ENCODE results near the gene DENND6B.
"Not testable (repeated sequence)": the region's sequence is repeated elsewhere in the genome, so short reads cannot be mapped to it uniquely, and the experiment has no call there.

The DENND6B gene

GRCh38 chr22:50282361-50283155, 44.3 kb downstream of the DENND6B start:
- H3K27ac Mint-ChIP-seq = no peak overlapping the region
- no peaks in the 10 kb centered on the region for H3K9me3 Mint-ChIP-seq
- no peak overlapping the region for H3K4me3 Mint-ChIP-seq
- no peaks in the 10 kb centered on the region for H3K27me3 Mint-ChIP-seq
- H3K36me3 Mint-ChIP-seq (ENCODE audit: low read depth) = no peaks in the 10 kb centered on the region
- no peaks in the 10 kb centered on the region for H3K4me1 Mint-ChIP-seq (ENCODE audit: low read depth)

DNA sequence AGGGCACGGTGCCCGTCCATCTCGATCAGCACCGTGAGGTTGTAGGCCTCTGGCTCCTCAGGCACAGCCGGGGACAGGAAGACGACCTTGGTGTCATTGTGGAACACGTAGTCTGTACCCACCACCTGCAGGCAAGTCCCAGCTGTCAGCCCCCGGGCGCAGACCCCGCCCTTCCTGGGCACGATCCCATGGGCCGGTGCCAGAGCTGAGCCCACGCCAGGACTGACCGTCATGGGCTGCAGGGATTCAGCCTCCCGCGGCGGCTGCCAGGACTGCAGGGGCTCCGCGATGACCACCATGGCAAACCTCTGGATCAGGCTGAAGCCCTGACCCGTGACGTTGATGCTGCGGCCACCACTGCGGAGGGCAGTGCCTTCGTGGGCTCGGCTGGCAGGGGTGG, 44.9 kb downstream of the DENND6B start:
- no peak overlapping the region for H3K4me3 Mint-ChIP-seq
- H3K27me3 Mint-ChIP-seq = no peaks in the 10 kb centered on the region
- no peaks in the 10 kb centered on the region for H3K4me1 Mint-ChIP-seq (ENCODE audit: low read depth)
- no peaks in the 10 kb centered on the region for H3K9me3 Mint-ChIP-seq
- no peaks in the 10 kb centered on the region for H3K36me3 Mint-ChIP-seq (ENCODE audit: low read depth)
- no peak overlapping the region for H3K27ac Mint-ChIP-seq

DNA sequence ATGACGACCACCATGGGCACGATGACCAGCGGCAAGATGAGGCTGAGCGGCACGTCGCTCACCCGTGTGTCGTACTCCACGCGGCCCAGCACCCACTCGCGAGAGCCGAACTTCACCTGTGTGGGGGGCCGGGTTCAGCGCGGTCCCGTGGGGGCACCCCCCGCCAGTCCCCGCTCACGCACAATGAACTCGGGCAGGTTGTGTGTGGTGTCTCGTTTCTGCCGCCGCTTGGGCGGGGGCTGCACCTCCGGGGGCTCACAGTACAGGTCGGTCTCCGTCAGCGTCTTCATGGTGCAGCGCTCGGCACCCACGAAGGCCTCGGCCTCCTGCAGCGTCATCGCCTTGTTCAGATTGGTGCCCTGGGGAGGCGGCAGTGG, 45.4 kb downstream of the DENND6B start:
- no peaks in the 10 kb centered on the region for H3K4me1 Mint-ChIP-seq (ENCODE audit: low read depth)
- H3K27me3 Mint-ChIP-seq = no peaks in the 10 kb centered on the region
- no peak overlapping the region for H3K4me3 Mint-ChIP-seq
- no peaks in the 10 kb centered on the region for H3K36me3 Mint-ChIP-seq (ENCODE audit: low read depth)
- H3K27ac Mint-ChIP-seq = no peak overlapping the region
- H3K9me3 Mint-ChIP-seq = no peaks in the 10 kb centered on the region

- Mint-ChIP-seq H3K4me3 (no peak overlapping the region), H3K36me3 (ENCODE audit: low read depth) (no peaks in the 10 kb centered on the region), H3K4me1 (ENCODE audit: low read depth) (no peaks in the 10 kb centered on the region), H3K27me3 (no peaks in the 10 kb centered on the region), H3K27ac (no peak overlapping the region), H3K9me3 (no peaks in the 10 kb centered on the region)
Measured at GRCh38 chr22:50280708-50281383, 46.0 kb downstream of the DENND6B start.

- H3K4me1 Mint-ChIP-seq (ENCODE audit: low read depth) = no peaks in the 10 kb centered on the region
- no peak overlapping the region for H3K4me3 Mint-ChIP-seq
- no peaks in the 10 kb centered on the region for H3K27me3 Mint-ChIP-seq
- no peaks in the 10 kb centered on the region for H3K9me3 Mint-ChIP-seq
- no peak overlapping the region for H3K27ac Mint-ChIP-seq
- H3K36me3 Mint-ChIP-seq (ENCODE audit: low read depth) = no peaks in the 10 kb centered on the region
Measured at GRCh38 chr22:50280022-50280707, 46.6 kb downstream of the DENND6B start.

DNA sequence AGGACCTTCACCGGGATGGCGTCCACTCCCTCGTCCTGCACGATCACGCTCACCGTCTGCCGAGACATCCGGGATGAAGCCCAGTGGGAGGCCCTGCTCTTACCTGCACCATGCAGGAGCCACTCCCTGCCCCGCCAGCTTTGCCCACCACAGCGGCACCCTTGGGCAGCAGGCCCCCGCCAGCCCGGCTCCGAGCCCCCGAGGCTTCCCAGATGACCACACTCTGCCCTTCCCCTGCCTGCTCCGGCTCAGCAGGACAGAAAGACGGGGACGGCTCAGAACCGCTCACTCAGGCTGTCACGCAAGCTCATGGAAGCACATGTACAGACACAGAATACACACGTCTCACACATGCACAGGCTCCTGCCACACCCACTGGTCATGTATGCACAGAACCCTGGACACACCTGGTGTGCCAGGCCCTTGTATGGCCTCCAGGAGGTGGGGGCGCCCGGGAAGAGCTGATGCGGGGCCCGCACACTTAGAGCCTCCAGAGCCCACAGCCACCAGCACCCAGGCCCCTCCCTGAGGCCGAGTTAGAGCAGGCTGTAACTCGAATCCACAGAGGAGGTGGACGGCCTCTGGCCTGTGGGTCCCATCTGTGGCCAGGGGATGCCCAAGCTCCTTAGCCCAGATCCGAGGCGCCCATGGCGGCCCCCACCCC, 47.7 kb downstream of the DENND6B start:
- Mint-ChIP-seq H3K36me3 (ENCODE audit: low read depth) (no peaks in the 10 kb centered on the region), H3K27ac (no peak overlapping the region), H3K4me1 (ENCODE audit: low read depth) (peaks cover under 1% of the 10 kb centered on the region), H3K27me3 (no peaks in the 10 kb centered on the region), H3K4me3 (no peak overlapping the region), H3K9me3 (no peaks in the 10 kb centered on the region)

DNA sequence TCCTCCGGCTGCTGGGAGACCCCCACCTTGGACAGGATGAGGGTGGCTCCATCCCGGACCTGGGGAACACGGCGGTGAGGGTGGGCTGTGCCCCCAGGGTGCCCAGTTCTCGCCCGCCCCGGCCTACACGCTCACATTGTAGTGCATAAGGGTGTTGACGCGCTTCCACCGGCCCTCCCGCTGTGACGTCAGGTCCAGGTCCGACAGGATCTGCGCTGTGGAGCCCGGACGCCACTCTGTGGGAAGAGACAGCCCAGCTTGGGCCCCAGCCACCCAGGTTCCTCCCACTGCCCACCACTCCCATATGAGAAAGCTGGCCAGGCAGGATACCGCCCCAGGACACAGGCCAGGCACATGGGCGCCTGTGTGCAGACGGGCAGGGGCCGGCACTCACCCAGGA, 48.4 kb downstream of the DENND6B start:
- no peak overlapping the region for H3K4me3 Mint-ChIP-seq
- H3K36me3 Mint-ChIP-seq (ENCODE audit: low read depth) = no peaks in the 10 kb centered on the region
- H3K27ac Mint-ChIP-seq = no peak overlapping the region
- no peaks in the 10 kb centered on the region for H3K9me3 Mint-ChIP-seq
- peaks cover 6% of the 10 kb centered on the region for H3K4me1 Mint-ChIP-seq (ENCODE audit: low read depth)
- H3K27me3 Mint-ChIP-seq = peaks cover 4% of the 10 kb centered on the region

- Mint-ChIP-seq H3K36me3 (ENCODE audit: low read depth) (no peaks in the 10 kb centered on the region), H3K9me3 (no peaks in the 10 kb centered on the region), H3K27ac (no peak overlapping the region), H3K4me3 (no peak overlapping the region), H3K27me3 (peaks cover 4% of the 10 kb centered on the region), H3K4me1 (ENCODE audit: low read depth) (peaks cover 6% of the 10 kb centered on the region)
Measured at GRCh38 chr22:50277761-50278160, 49.1 kb downstream of the DENND6B start.

DNA sequence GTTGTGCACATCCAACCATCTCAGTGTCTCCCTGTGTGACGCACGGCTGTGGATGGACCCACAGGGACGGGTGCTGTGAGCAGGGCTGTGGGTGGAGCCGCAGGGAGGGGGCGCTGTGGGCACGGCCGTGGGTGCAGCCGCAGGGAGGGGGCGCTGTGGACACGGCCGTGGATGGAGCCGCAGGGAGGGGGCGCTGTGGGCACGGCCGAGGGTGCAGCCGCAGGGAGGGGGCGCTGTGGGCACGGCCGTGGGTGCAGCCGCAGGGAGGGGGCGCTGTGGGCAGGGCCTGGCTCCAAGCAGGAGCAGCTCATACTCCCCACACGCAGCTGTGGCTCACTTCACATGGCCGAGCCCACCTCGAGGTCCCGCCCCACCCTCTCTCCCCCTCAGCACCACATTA, 50.7 kb downstream of the DENND6B start:
- no peak overlapping the region for H3K4me3 Mint-ChIP-seq
- H3K9me3 Mint-ChIP-seq = no peaks in the 10 kb centered on the region
- no peak overlapping the region for H3K27ac Mint-ChIP-seq
- no peaks in the 10 kb centered on the region for H3K36me3 Mint-ChIP-seq (ENCODE audit: low read depth)
- H3K27me3 Mint-ChIP-seq = peaks cover 4% of the 10 kb centered on the region
- H3K4me1 Mint-ChIP-seq (ENCODE audit: low read depth) = peaks cover 7% of the 10 kb centered on the region

- no peaks in the 10 kb centered on the region for H3K36me3 Mint-ChIP-seq (ENCODE audit: low read depth)
- H3K4me3 Mint-ChIP-seq = no peak overlapping the region
- no peak overlapping the region for H3K27ac Mint-ChIP-seq
- H3K27me3 Mint-ChIP-seq = peaks cover 4% of the 10 kb centered on the region
- H3K4me1 Mint-ChIP-seq (ENCODE audit: low read depth) = peaks cover 14% of the 10 kb centered on the region
- H3K9me3 Mint-ChIP-seq = no peaks in the 10 kb centered on the region
Measured at GRCh38 chr22:50275181-50276055, 51.4 kb downstream of the DENND6B start.

- H3K9me3 Mint-ChIP-seq = no peaks in the 10 kb centered on the region
- H3K4me3 Mint-ChIP-seq = no peak overlapping the region
- H3K27ac Mint-ChIP-seq = no peak overlapping the region
- H3K36me3 Mint-ChIP-seq (ENCODE audit: low read depth) = no peaks in the 10 kb centered on the region
- H3K4me1 Mint-ChIP-seq (ENCODE audit: low read depth) = peaks cover 14% of the 10 kb centered on the region
- peaks cover 4% of the 10 kb centered on the region for H3K27me3 Mint-ChIP-seq
Measured at GRCh38 chr22:50274771-50275170, 52.0 kb downstream of the DENND6B start.

- Mint-ChIP-seq H3K4me1 (ENCODE audit: low read depth) (peaks cover 14% of the 10 kb centered on the region), H3K27me3 (peaks cover 4% of the 10 kb centered on the region), H3K27ac (no peak overlapping the region), H3K4me3 (no peak overlapping the region), H3K9me3 (no peaks in the 10 kb centered on the region), H3K36me3 (ENCODE audit: low read depth) (no peaks in the 10 kb centered on the region)
Measured at GRCh38 chr22:50274311-50274710, 52.5 kb downstream of the DENND6B start.

DNA sequence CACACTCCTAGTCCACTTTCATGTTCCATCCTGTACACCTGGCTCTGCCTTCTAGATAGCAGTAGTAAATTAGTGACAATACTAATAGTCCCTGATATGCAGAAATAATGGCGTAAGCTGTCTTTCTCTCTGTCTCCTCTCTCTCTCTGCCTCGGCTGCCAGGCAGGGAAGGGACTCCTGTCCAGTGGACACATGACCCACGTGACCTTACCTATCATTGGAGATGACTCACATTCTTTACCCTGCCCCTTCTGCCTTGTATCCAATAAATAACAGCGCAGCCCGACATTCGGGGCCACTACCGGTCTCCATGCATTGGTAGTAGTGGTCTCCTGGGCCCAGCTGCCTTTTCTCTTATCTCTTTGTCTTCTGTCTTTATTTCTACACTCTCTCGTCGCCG, 53.0 kb downstream of the DENND6B start:
- not testable (repeated sequence) for H3K36me3 Mint-ChIP-seq (ENCODE audit: low read depth)

GRCh38 chr22:50273352-50273751, 53.5 kb downstream of the DENND6B start:
- H3K27me3 Mint-ChIP-seq; H3K36me3 Mint-ChIP-seq (ENCODE audit: low read depth); H3K4me3 Mint-ChIP-seq; H3K27ac Mint-ChIP-seq; H3K9me3 Mint-ChIP-seq: not testable (repeated sequence)
- H3K4me1 Mint-ChIP-seq (ENCODE audit: low read depth) = peaks cover 14% of the 10 kb centered on the region

More for the DNA sequence above, 53.0 kb downstream of the DENND6B start:
- H3K27ac Mint-ChIP-seq, H3K4me3 Mint-ChIP-seq, H3K9me3 Mint-ChIP-seq, H3K27me3 Mint-ChIP-seq: not testable (repeated sequence)
- peaks cover 14% of the 10 kb centered on the region for H3K4me1 Mint-ChIP-seq (ENCODE audit: low read depth)

Data from stimulated activated naive CD8-positive, alpha-beta T cell treated with anti-CD3 and anti-CD28 coated beads, Interleukin-15, Interleukin-2, amounts not matched to agents 100 ng/mL and 50 ng/mL, for 24 hours (primary cell).